Colonic mucosa (tissue), 4 donors: ENCODE data around the gene SOBP. TPM values are rescaled to one million over a fixed set of nuclear protein-coding genes. Genes with fewer than 3 reads are reported as not detected.
A peak's percentile ranks its signal among the peaks of the same experiment; 100 is the strongest.

ENCODE experiments used
- DNase-seq: peaks from one replicate; pipeline ENCODE4 v3.0.0-alpha.2; 2020
- H3K27ac ChIP-seq: fragments of 200-600 bp; one replicate; pipeline ENCODE4 v1.8.0; 2021
- H3K27me3 ChIP-seq: fragments of 200-600 bp; one replicate; pipeline ENCODE4 v1.8.0; 2021
- H3K36me3 ChIP-seq: fragments of 200-600 bp; one replicate; pipeline ENCODE4 v1.8.0; 2021
- H3K4me1 ChIP-seq: fragments of 200-600 bp; one replicate; pipeline ENCODE4 v1.8.0; 2021; ENCODE audit warnings: mild to moderate bottlenecking
- H3K4me3 ChIP-seq: fragments of 200-600 bp; one replicate; pipeline ENCODE4 v1.8.0; 2021
- H3K9ac ChIP-seq, 2 donors: one replicate each; pipeline ENCODE4 v1.7.0; 2013; ENCODE audit warnings: control low read depth in 2 of 2, low read depth in 2 of 2, low read length in 2 of 2
- H3K9me3 ChIP-seq: fragments of 200-600 bp; one replicate; pipeline ENCODE4 v1.8.0; 2021
- CTCF ChIP-seq: fragments of 200-600 bp; IDR thresholded peaks from one replicate; pipeline ENCODE4 v1.8.0; 2022; ENCODE audit warnings: antibody characterized with exemption, mild to moderate bottlenecking
- intact Hi-C: fragments of 100-400 bp; cut with DNase I; formaldehyde crosslinking; loops from one replicate; pipeline ENCODE4 v1.14.1; 2022
- total RNA-seq, 2 donors: library from RNA; stranded (reverse); fragmentation: NEBNext Ultra II Directional in 1 of 2; extraction: Animal tissue kit (Norgen Biotek cat#: 25700) in 1 of 2; gene quantifications; one replicate each; pipeline ENCODE4 v1.2.1, GENCODE V29; 2021
- donor health status: healthy.
- donor health status: DM: no; HTN: no; CAD: no.
- donor health status: DM: no; HTN: no; CAD: no.

The SOBP gene
- total RNA-seq, 2 donors from 2014 or later = 0.67 to 3.4 TPM

GRCh38 chr6:107444277-107444676, 45.6 kb upstream of the SOBP start:
- Histone ChIP-seq H3K9ac (no peak overlapping the region), H3K9me3 (peaks cover 6% of the 10 kb centered on the region), H3K27me3 (no peaks in the 10 kb centered on the region), H3K4me1 (no peaks in the 10 kb centered on the region), H3K4me3 (no peak overlapping the region), H3K36me3 (no peaks in the 10 kb centered on the region), H3K27ac (no peak overlapping the region)
- no peak for DNase-seq
- no peak for TF ChIP-seq CTCF
- intact Hi-C loops = no loop called here

GRCh38 chr6:107447663-107448216, 42.2 kb upstream of the SOBP start:
- H3K9me3 ChIP-seq = peaks cover 6% of the 10 kb centered on the region
- TF ChIP-seq CTCF = no peak
- H3K4me3 ChIP-seq = no peak overlapping the region
- intact Hi-C loops = no loop called here
- H3K36me3 ChIP-seq = no peaks in the 10 kb centered on the region
- H3K27me3 ChIP-seq = no peaks in the 10 kb centered on the region
- H3K27ac ChIP-seq = no peak overlapping the region
- DNase-seq = no peak
- no peak overlapping the region for H3K9ac ChIP-seq
- no peaks in the 10 kb centered on the region for H3K4me1 ChIP-seq

GRCh38 chr6:107448776-107449175, 41.1 kb upstream of the SOBP start:
- Histone ChIP-seq H3K9ac (no peak overlapping the region), H3K27ac (no peak overlapping the region), H3K4me1 (no peaks in the 10 kb centered on the region), H3K9me3 (peaks cover 6% of the 10 kb centered on the region), H3K36me3 (no peaks in the 10 kb centered on the region), H3K27me3 (no peaks in the 10 kb centered on the region), H3K4me3 (no peak overlapping the region)
- no peak for TF ChIP-seq CTCF
- DNase-seq = no peak
- intact Hi-C loops = no loop called here

- Histone ChIP-seq H3K9ac (peak overlapping the region; percentile 93 to 98), H3K4me3 (peak overlapping the region; percentile 99), H3K9me3 (no peaks in the 10 kb centered on the region), H3K27me3 (no peaks in the 10 kb centered on the region), H3K4me1 (no peaks in the 10 kb centered on the region), H3K27ac (peak overlapping the region; percentile 91), H3K36me3 (no peaks in the 10 kb centered on the region)
- DNase-seq = no peak
- no peak for TF ChIP-seq CTCF
- intact Hi-C loops = no loop called here
Observed at GRCh38 chr6:107458672-107459282, 31.1 kb upstream of the SOBP start.

GRCh38 chr6:107459283-107460082, 30.4 kb upstream of the SOBP start, which contains the start of gene PDSS2:
Gene PDSS2, minus strand, starts transcription at chr6:107459564. Its CDS starts 279 bp downstream, at chr6:107459285.
- H3K36me3 ChIP-seq = no peaks in the 10 kb centered on the region
- peak within 1 kb of the TSS; percentile 99 for H3K4me3 ChIP-seq
- no peaks in the 10 kb centered on the region for H3K9me3 ChIP-seq
- intact Hi-C loops = no loop called here
- peak; percentile 29 for TF ChIP-seq CTCF
- H3K27me3 ChIP-seq = no peaks in the 10 kb centered on the region
- H3K9ac ChIP-seq = peak within 1 kb of the TSS; percentile 93 to 98
- peak within 1 kb of the TSS; percentile 91 for H3K27ac ChIP-seq
- no peaks in the 10 kb centered on the region for H3K4me1 ChIP-seq
- DNase-seq = peak; percentile 100
